CD4-positive, alpha-beta T cell treated with Interleukin-17A for 1 hour (primary cell): Measurements from ENCODE around the gene PTH1R.
A peak's percentile ranks its signal among the peaks of the same experiment; 100 is the strongest.

Source experiments
- DNase-seq: peaks from one replicate; pipeline ENCODE4 v3.0.0-alpha.2; 2020

The PTH1R gene

GRCh38 chr3:46884427-46884826 lies 6.9 kb downstream of the PTH1R start:
- DNase-seq, result no peak

- DNase-seq, result no peak
These were observed 7.4 kb downstream of the PTH1R start for GRCh38 chr3:46884929-46885328.

GRCh38 chr3:46885612-46886011 lies 8.1 kb downstream of the PTH1R start:
- DNase-seq, result no peak

GRCh38 chr3:46887980-46888494 lies 10.5 kb downstream of the PTH1R start:
- DNase-seq, result no peak

GRCh38 chr3:46888705-46889104 lies 11.2 kb downstream of the PTH1R start:
- DNase-seq, result no peak

- DNase-seq, result no peak
These were observed 12.0 kb downstream of the PTH1R start for GRCh38 chr3:46889381-46890110.

- DNase-seq, result no peak
These were observed 12.6 kb downstream of the PTH1R start for GRCh38 chr3:46890132-46890531.

GRCh38 chr3:46891132-46891531 lies 13.6 kb downstream of the PTH1R start:
- DNase-seq, result no peak

- DNase-seq, result peak; percentile 12
These were observed 15.0 kb downstream of the PTH1R start for GRCh38 chr3:46892285-46893145.

GRCh38 chr3:46893146-46893748 lies 15.7 kb downstream of the PTH1R start:
- no peak for DNase-seq

GRCh38 chr3:46893763-46894162 lies 16.2 kb downstream of the PTH1R start:
- DNase-seq, result no peak

GRCh38 chr3:46894256-46894655 lies 16.7 kb downstream of the PTH1R start:
- no peak for DNase-seq

- peak; percentile 77 for DNase-seq
These were observed 17.7 kb downstream of the PTH1R start for GRCh38 chr3:46895204-46895660.

- DNase-seq, result no peak
These were observed 18.2 kb downstream of the PTH1R start for GRCh38 chr3:46895761-46896160.

- no peak for DNase-seq
These were observed 18.9 kb downstream of the PTH1R start for GRCh38 chr3:46896386-46896785.

- no peak for DNase-seq
These were observed 19.5 kb downstream of the PTH1R start for GRCh38 chr3:46897031-46897430.

GRCh38 chr3:46897829-46898320 lies 20.4 kb downstream of the PTH1R start:
- no peak for DNase-seq

- no peak for DNase-seq
These were observed 21.0 kb downstream of the PTH1R start for GRCh38 chr3:46898321-46899150.

GRCh38 chr3:46899151-46900006 lies 21.9 kb downstream of the PTH1R start:
- DNase-seq, result no peak

- DNase-seq, result no peak
These were observed 22.4 kb downstream of the PTH1R start for GRCh38 chr3:46900007-46900292.

GRCh38 chr3:46900356-46900755 lies 22.8 kb downstream of the PTH1R start:
- DNase-seq, result no peak

- no peak for DNase-seq
These were observed 23.5 kb downstream of the PTH1R start for GRCh38 chr3:46901061-46901460.
